NCI-H187 treated with DMSO at 0.1 percent for 48 hours (cell line): Measurements from ENCODE around the gene MKLN1.
"Not testable (repeated sequence)": the region's sequence is repeated elsewhere in the genome, so short reads cannot be mapped to it uniquely, and the experiment has no call there.

Experiments
- DNase-seq: peaks from one replicate; lab custom pipeline; 2025; lab: John Stamatoyannopoulos, UW

Gene MKLN1

DNA sequence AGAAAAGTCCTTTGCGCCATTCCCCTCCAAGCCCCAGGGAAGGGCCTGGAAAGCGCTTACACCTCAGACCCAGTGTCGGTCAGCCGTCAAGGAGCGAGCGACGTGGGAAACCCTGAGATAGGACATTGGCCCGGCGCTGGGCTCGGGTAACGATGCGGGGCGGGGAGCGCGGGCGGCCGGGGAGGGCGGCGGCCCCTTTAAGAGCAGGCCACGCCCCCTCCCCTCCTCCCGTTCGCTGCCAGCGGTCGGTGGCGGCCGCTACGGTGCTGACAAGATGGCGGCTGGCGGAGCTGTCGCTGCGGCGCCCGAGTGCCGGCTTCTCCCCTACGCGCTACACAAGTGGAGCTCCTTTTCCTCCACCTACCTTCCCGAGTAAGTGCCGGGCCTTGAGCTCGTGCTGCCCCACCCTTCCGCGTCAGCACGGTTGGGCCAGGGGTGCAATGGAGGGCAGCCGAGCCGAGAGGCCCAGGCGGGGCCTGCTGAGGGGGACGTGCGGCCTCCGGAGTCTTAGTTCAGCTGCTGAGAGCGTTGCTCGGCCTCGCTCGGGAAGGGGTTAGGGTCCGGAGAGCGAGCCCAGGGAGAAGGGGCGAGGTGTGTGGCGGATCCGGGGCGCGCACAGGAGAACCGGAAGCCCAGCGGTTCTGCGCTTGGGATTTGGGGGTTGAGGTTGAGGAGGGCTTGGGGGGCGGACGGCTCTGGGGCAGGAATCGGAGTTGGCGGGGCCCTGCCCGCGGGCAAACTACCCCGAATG is at the start of gene MKLN1:
TSS of gene MKLN1 (plus strand) at position 251 of the 751 bp plus-strand sequence. CDS start at position 275, 24 bp downstream.
- DNase-seq, result peak; percentile 78

DNA sequence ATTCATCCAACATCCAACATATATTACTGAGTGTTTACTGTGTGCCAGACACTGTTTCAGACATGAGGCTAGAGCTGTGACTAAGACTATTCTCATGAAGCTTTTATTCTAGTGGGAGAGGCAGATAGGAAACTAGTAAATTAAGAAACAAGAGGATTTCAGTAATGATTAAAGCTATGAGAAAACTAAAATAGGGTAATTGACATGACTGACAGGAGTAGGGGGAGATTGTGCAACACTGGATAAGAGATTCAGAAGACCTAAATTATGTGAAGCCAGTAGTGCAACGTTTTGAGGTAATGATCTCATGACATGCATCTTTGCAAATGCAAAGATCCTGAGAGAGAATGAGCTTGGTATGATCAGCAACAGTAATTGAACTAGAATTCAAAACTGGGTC is 48.6 kb upstream of the MKLN1 start:
- DNase-seq, result no peak

DNA sequence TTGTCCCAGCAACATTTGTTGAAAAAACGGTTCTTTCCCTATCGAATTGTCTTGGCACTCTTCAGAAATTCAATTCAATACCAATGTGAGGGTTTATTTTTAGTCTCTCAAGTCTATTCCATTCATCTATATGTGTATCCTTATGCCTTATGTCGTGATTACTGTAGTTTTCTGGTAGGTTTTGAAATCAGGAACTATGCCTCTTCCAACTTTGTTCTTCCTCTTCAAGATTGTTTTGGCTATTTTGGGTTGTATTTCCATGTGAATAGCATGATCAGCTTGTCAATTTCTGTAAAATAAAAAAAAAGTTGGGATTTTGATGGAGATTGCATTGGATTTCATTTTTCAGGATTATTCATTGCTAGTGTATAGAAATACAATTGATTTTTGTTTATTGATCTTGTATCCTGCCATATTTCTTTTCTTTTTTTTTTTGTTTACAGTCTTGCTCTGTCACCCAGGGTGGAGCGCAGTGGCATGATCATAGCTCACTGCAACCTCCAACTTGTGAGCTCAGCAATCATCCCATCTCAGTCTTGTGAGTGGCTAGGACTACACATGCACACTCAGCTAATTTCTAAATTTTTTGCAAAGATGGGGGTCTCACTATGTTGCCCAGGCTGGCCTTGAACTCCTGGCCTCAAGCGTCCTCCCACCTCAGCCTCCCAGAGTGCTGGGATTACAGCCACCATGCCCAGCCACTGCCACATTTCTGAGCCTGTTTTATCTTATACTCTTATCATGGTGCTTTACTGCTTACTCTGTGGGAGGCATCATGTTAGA is 46.2 kb upstream of the MKLN1 start:
- no peak for DNase-seq

DNA sequence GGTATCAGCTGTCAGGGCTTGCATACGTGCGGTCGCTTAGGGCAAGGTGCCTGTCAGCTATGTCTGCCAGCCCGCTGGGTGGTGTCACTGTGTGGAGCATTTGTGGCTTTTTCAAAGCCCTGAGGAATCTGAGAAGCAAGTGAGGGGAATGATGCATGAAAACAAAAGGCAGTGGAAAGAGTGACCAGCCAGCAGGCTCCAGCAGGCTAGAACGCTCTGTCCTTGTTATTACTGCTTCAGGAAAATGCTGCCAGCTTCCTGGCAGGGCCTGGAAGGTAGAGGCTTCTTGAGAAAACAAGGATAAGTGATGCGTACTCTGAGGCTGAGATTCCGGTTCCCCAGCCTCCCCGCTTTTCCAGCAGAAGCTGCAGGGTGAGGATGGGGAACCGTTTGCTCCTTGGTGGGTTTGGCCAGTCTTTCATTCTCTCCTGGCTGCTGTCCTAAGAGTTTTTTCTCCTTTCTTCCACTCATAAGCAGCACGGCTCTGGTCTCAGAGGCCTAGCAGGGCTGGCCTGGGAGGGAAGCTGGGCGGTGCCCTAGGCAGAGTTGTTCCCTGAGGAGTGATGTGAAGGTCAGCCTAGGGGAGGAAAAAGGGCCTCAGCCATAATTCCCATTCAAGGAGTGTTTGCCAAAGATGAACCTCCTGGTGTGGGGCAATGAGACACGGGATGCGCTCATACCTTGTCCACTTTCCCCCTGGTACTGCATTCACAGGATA is 42.8 kb upstream of the MKLN1 start:
- peak; percentile 33 for DNase-seq

DNA sequence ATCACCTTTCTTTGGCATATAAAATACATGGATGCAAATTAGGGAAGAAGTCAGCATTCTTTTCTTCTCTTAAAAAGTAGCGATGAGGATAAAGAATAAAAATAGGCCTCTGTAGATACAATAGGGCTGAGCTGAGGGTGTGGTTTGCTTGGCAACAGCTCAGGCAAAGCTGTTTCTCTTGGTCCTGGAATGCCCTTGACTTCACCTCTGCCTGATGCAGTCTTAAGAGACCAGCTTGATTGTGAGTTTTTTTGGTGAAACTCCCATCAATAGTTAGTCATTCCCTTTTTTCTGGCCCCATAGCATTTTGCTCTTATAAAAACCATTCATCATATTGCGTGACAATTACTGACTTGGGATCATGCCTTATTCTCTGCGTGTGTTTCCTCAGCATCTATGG is 42.1 kb upstream of the MKLN1 start:
- no peak for DNase-seq

DNA sequence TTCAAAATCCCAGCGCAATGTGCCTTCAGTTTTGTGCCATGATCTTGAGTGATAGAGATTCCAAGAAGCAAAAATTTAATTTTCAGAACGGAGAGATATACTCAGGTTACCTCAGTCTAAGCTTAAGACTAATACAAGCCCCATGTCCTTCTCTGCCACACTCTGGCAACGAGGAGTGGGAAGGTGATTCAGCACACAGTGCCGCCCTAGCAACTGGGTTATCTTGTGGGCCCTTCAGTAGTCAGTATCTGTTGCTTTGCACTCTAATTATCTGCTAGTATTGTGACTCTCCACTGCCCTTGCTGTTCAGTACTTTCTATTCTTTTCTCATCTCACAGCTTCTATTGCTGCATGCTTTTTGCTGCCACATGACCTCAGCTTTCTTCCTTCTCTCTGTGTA is 39.2 kb upstream of the MKLN1 start:
- DNase-seq, result no peak

DNA sequence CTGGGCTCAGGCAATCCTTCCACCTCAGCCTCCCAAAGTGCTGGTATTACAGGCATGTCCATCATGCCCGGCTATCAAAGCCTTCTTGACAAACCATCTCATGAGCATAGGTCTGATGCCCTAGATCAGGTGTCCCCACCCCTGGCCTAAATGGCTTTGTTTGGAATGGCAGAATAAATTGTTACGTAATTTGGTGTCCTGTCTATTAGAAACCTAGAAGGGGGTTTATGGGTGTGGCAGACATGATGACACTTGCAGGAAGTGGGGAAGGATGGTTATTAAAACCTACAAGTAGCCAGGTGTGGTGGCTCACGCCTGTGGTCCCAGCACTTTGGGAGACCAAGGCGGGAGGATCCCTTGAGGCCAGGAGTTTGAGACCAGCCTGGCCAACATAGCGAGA is 38.6 kb upstream of the MKLN1 start:
- no peak for DNase-seq

DNA sequence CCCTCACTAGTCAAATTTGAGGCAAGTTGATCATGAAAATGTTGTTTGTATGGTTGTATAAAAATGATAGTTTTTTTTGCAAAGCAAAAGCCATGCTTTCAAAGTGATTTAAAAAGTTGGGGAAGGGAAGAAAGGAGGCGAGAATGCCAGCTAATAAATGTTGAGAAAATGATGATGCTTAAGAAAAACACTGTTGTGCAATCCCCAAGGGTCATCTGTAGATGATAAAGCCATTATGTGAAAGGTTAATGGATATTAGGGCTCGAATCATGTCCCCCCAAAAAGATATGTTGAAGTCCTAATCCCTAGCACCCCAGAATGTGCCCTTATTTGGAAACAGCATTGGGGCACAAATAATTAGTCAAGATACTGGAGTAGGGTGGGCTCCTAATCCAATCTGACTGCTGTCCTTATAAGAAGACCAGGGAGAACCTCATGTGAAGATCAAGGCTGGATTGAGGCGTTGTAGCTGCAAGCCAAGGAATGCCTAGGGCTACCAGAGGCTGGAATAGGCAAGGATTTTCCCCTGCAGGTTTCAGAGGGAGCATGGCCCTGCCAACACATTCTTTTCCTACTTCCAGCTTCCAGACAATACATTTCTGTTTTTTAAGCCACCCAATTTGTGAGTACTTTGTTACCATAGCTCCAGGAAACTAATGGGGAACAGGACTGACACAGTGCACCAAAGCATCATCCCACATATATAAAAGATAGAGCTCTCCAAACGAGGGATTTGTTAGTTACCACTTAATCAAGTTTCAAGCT is 35.4 kb upstream of the MKLN1 start:
- no peak for DNase-seq

DNA sequence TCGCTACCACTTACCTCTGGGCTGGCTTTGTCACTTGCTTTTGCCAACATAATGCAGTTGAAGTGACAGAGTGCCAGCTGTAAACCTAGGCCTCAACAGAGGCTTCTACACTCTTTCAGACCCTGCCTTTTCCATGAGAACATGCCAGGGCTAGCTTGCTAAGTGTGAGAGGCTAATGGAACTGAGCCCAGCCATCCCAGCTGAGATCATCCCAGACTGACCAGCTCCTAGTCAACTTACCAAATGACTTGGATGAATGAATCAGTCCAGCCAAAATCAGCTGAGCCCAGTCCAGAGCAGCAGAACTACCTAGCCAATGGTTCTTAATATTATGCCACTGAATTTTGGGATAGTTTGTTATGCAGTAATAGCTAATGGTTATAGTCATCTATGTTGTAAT is 34.7 kb upstream of the MKLN1 start:
- no peak for DNase-seq

DNA sequence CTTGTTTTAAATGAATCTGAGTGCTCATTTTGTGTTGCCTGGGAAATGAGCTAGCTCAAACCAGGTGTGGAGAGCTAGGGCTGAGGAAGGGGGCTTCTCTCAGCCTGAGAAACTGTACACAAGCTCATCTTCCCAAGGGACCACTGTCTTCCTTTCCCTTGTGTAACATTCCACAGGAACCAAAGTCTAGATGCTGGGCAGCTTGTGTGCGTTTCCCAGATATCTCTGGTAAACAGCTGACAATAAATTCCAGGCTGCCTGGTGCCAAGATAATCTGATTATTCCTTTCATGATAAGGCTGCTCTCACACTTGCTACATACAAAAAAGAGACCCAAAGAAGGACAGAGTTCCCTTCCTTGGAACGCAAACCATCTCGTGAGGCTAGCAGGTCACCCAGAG is 33.1 kb upstream of the MKLN1 start:
- DNase-seq, result no peak

DNA sequence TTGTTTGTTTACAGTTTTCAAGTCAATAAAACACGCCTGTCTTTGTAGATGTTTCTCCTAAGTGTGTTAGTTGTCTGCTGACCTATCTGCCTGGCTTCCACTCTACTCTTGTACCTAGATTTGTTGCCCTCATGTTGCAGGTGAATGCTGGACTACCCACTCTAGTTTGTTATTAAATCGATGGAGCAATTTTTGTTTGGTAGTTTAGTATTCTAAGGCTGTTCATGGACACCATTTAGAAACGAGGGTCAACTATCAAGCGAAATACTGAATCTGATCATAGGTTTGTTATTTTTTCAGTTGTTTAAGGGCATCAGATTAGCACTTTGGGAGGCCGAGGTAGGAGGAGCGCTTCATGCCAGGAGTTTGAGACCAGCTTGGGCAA is 29.1 kb upstream of the MKLN1 start:
- DNase-seq, result no peak

DNA sequence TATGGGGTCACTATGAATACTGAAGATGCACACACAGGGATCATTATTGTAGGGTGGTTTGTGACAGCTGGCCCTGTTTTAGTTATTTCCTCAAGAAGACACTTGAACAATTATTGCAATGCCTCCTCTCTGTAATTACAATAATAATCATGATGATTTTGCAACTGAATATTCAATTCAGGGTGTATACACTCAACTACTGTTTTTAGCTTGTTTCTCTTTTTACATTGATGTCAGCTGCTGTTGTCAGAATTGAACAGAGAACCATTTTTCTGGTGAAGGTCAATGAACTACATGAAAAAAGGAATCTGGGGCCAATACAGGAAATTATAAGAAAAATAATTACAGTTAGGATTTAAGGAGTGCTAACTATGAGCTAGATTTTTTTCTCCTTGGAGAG is 28.6 kb upstream of the MKLN1 start:
- DNase-seq, result no peak

DNA sequence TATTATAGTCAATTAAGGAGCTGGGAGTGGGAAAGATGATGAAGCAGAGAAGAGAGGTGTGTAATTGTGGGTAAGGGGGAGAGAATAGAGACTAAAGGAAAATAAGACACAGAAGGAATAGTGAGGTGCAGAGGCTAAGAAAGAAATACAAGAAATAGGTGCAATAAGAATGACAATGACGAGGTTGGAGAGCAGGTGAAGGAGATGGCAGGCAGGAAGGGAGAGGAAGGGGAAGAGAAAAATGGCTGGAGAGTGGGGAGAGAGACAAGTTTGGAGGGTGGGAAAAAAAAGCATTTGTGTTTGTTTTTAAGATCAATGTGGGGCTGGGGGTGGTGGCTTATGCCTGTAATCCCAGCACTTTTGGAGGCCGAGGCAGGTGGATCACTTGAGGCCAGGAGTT is 27.6 kb upstream of the MKLN1 start:
- DNase-seq, result no peak

DNA sequence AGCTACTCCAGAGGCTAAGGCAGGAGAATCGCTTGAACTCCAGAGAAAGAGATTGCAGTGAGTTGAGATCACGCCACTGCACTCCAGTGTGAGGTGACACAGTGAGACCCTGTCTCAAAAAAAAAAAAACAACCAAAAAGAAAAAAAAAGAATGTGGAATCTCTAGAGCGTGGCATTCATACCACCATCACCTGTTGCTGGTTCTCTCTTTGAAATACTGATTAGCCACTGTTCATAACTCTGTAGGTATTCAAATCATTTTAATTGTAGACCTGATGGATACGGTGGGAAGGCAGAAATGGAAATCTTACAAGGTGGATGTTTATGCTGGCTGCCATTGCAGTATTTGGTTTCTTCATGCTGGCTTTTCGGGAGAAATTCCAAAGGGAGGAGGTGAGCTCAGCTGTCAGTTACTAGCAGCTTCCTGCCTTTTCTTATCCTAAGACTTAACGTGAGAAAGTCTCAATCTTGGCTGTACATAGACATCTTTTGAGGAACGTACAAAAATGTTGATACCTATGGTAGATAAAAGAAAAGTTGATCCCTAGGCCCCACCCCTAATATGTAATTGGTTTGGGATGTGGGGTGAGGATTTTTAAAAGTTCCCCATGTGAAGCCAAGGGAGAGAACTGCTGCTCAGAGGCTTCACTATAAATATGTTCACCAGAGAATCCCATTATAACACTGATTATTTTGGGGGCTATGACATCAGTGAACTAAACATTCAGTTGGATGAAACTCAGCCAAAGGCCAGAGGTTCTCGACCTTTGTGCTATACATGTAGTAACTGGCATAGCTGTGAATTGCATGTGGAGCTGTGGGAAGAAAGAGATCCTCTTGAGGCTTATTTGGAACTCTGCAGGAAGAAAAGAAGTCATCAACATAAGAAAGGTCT is 26.9 kb upstream of the MKLN1 start:
- DNase-seq, result no peak

DNA sequence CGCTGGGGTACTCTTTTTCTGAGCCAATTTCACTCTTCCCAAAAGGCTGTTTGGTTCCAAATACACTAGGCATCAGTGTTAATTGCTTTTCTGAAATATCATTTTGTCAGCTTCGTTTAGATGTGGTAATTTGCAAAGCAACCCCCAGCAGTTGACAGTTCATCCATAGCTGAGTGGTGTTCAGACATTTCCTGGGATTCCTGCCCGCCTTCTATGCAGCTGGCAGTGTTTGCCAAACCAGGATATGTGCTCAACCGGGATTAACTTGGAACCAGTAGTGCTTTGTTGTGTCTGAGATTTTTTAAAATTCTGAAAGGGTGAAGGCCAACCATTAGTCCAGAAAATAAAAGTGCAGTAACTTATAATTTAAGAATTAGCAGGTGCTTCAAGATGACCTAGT is 25.2 kb upstream of the MKLN1 start:
- DNase-seq, result no peak

DNA sequence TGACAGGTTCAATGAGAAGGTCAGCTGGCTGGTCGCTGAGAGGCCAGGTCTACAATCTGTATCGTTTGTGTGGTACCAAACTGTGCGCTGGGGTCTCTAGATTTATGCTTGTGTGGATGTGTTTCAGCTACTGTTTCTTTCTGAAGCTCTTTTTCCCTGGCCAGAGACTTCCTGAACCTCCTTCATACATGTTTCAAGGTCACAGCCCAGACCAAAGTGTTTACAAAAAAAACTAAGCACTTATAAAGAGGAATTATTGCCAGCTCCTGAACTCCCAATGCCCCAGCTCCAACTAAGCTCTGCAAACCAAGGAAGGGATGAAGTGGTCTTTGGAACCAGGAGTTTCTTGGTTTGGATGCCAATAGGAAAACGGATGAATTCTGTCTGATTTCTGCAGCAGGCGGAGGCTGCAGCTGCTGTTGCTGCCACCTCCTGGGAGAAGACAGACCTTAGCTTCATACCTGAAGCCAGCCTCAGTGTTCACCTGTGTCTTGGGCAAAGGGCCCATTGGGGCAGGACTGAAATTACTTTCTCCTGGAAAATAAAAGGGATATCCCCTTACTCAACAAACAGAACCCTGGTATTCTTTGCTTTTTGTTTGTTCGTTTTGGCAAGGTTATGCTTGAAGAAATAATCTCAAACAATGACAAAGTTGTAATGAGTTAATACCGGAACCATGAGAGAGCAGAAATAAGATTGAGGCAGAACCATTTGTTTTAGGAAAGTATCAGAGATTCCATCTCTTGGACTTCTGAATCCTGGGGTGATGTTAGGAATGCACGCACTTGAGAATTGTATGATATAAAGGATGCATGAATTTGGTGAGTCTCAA is 24.6 kb upstream of the MKLN1 start:
- no peak for DNase-seq

DNA sequence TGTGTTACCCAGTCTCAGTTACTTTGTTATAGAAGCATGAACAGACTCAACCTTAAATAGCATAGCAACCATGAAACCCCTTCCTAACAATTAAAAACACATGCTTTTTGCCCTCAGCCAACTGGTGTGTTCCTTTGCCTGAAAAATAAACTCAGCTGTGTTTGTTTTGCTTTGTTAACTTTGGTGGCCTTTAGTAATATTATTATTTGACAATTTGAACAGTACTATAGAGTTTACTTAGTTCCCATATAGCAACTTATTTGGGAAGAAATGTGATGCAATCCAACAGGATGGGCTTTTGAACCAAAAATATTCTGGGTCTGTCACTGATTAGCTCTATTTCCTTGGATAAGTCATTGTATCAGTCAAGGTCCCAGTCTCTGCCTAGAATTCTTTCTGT is 22.5 kb upstream of the MKLN1 start:
- DNase-seq, result no peak

DNA sequence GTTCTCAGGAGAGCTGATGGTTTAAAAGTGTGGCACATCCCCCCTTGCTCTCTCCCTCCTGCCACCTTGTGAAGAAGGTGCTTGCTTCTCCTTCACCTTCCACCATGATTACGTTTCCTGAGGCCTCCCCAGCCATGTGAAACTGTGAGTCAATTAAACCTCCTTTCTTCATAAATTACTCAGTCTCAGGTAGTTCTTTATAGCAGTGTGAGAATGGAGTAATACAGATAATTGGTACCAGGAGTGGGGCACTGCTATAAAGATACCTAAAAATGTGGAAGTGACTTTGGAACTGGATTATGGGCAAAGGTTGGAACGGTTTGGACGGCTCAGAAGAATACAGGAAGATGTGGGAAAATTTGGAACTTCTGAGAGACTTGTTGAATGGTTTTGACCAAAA is 21.6 kb upstream of the MKLN1 start:
- DNase-seq, result not testable (repeated sequence)

DNA sequence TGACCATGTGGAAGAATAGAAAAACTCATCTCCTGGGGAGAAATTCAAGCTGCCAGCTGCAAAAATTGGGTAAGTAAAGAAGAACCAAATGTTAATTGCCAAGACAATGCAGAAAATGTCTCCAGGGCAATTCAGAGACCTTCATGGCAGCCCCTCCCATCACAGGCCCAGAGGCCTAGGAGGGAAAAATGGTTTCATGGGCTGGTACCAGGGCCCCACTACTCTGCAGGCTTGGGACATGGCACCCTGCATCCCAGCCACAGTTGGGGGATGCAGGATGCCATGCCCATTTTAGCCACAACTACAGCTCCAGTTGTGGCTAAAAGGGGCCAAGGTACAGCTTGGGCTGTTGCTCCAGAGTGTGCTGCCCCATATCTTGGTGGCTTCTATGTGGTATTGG is 20.9 kb upstream of the MKLN1 start:
- no peak for DNase-seq

DNA sequence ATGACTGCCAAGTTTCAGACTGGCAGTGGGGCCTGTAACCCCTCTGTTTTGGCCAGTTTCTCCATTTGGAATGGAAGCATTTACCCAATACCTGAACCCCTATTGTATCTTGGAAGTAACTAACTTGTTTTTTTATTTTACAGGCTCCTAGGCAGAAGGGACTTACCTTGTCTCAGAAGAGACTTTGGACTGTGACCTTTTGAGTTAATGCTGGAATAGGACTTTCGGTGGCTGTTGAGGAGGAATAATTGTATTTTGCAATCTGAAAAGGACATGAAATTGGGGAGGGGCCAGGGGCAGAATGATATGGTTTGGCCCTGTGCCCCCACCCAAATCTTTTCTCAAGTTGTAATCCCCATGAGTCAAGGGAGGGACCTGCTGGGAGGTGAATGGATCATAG is 20.0 kb upstream of the MKLN1 start:
- DNase-seq, result no peak
